Endodermal cell (in vitro differentiated cells): ENCODE results near the gene LSM12. TPM values are rescaled to one million over a fixed set of nuclear protein-coding genes. Genes with fewer than 3 reads are reported as not detected.
A peak's percentile ranks its signal among the peaks of the same experiment; 100 is the strongest.

Experiments
- DNase-seq: peaks from one replicate; pipeline ENCODE4 v3.0.0-alpha.2; 2017
- H3K27ac ChIP-seq: 2 replicates; pipeline ENCODE4 v1.5.1; 2013; ENCODE audit warnings: mild to moderate bottlenecking, low read depth, low read length, moderate library complexity
- H3K27me3 ChIP-seq: 2 replicates; pipeline ENCODE4 v1.6.1; 2013; ENCODE audit warnings: mild to moderate bottlenecking, low read length, moderate library complexity; ENCODE audit not compliant: insufficient read depth, control insufficient read depth, poor library complexity, severe bottlenecking
- H3K36me3 ChIP-seq: 2 replicates; pipeline ENCODE4 v1.7.0; 2013; ENCODE audit warnings: mild to moderate bottlenecking, low read length, moderate library complexity; ENCODE audit not compliant: control insufficient read depth, insufficient read depth
- H3K4me1 ChIP-seq: one replicate; pipeline ENCODE4 v1.7.0; 2013; ENCODE audit warnings: low read length; ENCODE audit not compliant: control insufficient read depth, insufficient read depth
- H3K4me3 ChIP-seq: 2 replicates; pipeline ENCODE4 v1.5.1; 2013; ENCODE audit warnings: mild to moderate bottlenecking, low read length, moderate library complexity
- H3K9ac ChIP-seq: 2 replicates; pipeline ENCODE4 v1.6.1; 2013; ENCODE audit warnings: mild to moderate bottlenecking, low read length, moderate library complexity; ENCODE audit not compliant: poor library complexity, severe bottlenecking; ENCODE audit errors: extremely low read depth
- H3K9me3 ChIP-seq: 2 replicates; pipeline ENCODE4 v1.6.1; 2013; ENCODE audit warnings: mild to moderate bottlenecking, low read length, moderate library complexity; ENCODE audit not compliant: control insufficient read depth
- H3K27ac Mint-ChIP-seq: 2 replicates; pipeline ENCODE4 v1.8.0; 2020; ENCODE audit warnings: mixed read lengths
- H3K27me3 Mint-ChIP-seq: 2 replicates; pipeline ENCODE4 v1.8.0; 2021; ENCODE audit warnings: mild to moderate bottlenecking, mixed read lengths; ENCODE audit not compliant: insufficient read depth
- H3K36me3 Mint-ChIP-seq: 2 replicates; pipeline ENCODE4 v1.8.0; 2020; ENCODE audit warnings: low read depth, mixed read lengths
- H3K4me1 Mint-ChIP-seq: 2 replicates; pipeline ENCODE4 v1.8.0; 2020; ENCODE audit warnings: mixed read lengths
- H3K4me3 Mint-ChIP-seq: 2 replicates; pipeline ENCODE4 v1.8.0; 2020; ENCODE audit warnings: mild to moderate bottlenecking, moderate library complexity, mixed read lengths
- H3K9me3 Mint-ChIP-seq: 2 replicates; pipeline ENCODE4 v1.8.0; 2020; ENCODE audit warnings: mild to moderate bottlenecking, mixed read lengths
- CTCF ChIP-seq: fragments of 200-600 bp; sonication (generic); conservative IDR thresholded peaks from 2 replicates; pipeline ENCODE4 v1.5.0; 2021; ENCODE audit warnings: antibody characterized with exemption, mild to moderate bottlenecking
- WGBS, 2 experiments: methylation state at CpG; one replicate each; pipeline versions ENCODE4 v1.1.5 to v1.1.7; 2013; ENCODE audit warnings: missing lambda C conversion rate in 2 of 2, mixed read lengths in 1 of 2; ENCODE audit not compliant: insufficient coverage in 1 of 2, insufficient read length in 1 of 2; 5-methylcytosine and 5-hydroxymethylcytosine counted together
- total RNA-seq, 2 donors: library from RNA; stranded (reverse); fragmentation: NEBNext Ultra II Directional in 1 of 2; extraction: Animal tissue kit (Norgen Biotek cat#: 25700) in 1 of 2; gene quantifications; 2 replicates in 1 of 2; 3 replicates in 1 of 2; pipeline ENCODE4 v1.2.1, GENCODE V29; 2021

The LSM12 gene
- total RNA-seq, 2 donors from 2014 or later: 97.7 to 102 TPM

- H3K36me3 Mint-ChIP-seq: peaks cover 67% of the 10 kb centered on the region
- Histone ChIP-seq H3K4me3 (no peak overlapping the region), H3K36me3 (peaks cover 54% of the 10 kb centered on the region), H3K27ac (no peak overlapping the region), H3K9ac (no peak overlapping the region), H3K4me1 (no peaks in the 10 kb centered on the region), H3K27me3 (no peaks in the 10 kb centered on the region), H3K9me3 (no peaks in the 10 kb centered on the region)
- no peak overlapping the region for H3K27ac Mint-ChIP-seq
- H3K4me3 Mint-ChIP-seq: no peak overlapping the region
- peak; percentile 49 for DNase-seq
- H3K27me3 Mint-ChIP-seq: no peaks in the 10 kb centered on the region
- H3K4me1 Mint-ChIP-seq: peaks cover 6% of the 10 kb centered on the region
- no peaks in the 10 kb centered on the region for H3K9me3 Mint-ChIP-seq
- no peak for TF ChIP-seq CTCF
- 89 to 93% methylated on average over 10 to 18 of the region's 18 CpGs for WGBS, 2 experiments
Observed at GRCh38 chr17:44079877-44080821, 13.7 kb upstream of the LSM12 start.

GRCh38 chr17:44078412-44078811 lies 11.9 kb upstream of the LSM12 start:
- Histone ChIP-seq H3K9me3 (no peaks in the 10 kb centered on the region), H3K36me3 (peaks cover 50% of the 10 kb centered on the region), H3K27me3 (no peaks in the 10 kb centered on the region), H3K4me1 (no peaks in the 10 kb centered on the region), H3K9ac (no peak overlapping the region), H3K27ac (no peak overlapping the region), H3K4me3 (no peak overlapping the region)
- WGBS, 2 experiments: 95% methylated on average over 12 to 19 of the region's 19 CpGs
- H3K36me3 Mint-ChIP-seq: peaks cover 56% of the 10 kb centered on the region
- no peak overlapping the region for H3K4me3 Mint-ChIP-seq
- no peaks in the 10 kb centered on the region for H3K4me1 Mint-ChIP-seq
- TF ChIP-seq CTCF: no peak
- H3K27me3 Mint-ChIP-seq: no peaks in the 10 kb centered on the region
- no peaks in the 10 kb centered on the region for H3K9me3 Mint-ChIP-seq
- H3K27ac Mint-ChIP-seq: no peak overlapping the region
- peak; percentile 55 for DNase-seq

GRCh38 chr17:44077595-44077909 lies 11.1 kb upstream of the LSM12 start:
- peak; percentile 46 for DNase-seq
- H3K36me3 Mint-ChIP-seq: peaks cover 51% of the 10 kb centered on the region
- Histone ChIP-seq H3K4me1 (no peaks in the 10 kb centered on the region), H3K9me3 (no peaks in the 10 kb centered on the region), H3K27me3 (no peaks in the 10 kb centered on the region), H3K9ac (no peak overlapping the region), H3K4me3 (no peak overlapping the region), H3K27ac (no peak overlapping the region), H3K36me3 (peaks cover 41% of the 10 kb centered on the region)
- no peak for TF ChIP-seq CTCF
- H3K27me3 Mint-ChIP-seq: no peaks in the 10 kb centered on the region
- H3K4me3 Mint-ChIP-seq: no peak overlapping the region
- WGBS, 2 experiments: 84% methylated on average over 2 of the region's 4 CpGs; no CpG with 5 or more reads in 1 of the 2 experiments
- no peaks in the 10 kb centered on the region for H3K9me3 Mint-ChIP-seq
- no peaks in the 10 kb centered on the region for H3K4me1 Mint-ChIP-seq
- H3K27ac Mint-ChIP-seq: peak overlapping the region; percentile 68
